HG03159 (cell line): ENCODE results near the gene PTPN4.

Experiments used
- ATAC-seq: cut with Tn5 transposase; IDR thresholded peaks from one replicate; pipeline ENCODE4 v1.9.1; 2021; ENCODE audit warnings: mild to moderate bottlenecking, moderate library complexity; ENCODE audit not compliant: unreplicated experiment

Gene PTPN4

GRCh38 chr2:119759451-119760236 lies at the start of gene PTPN4:
PTPN4 (plus strand) TSS chr2:119759922; CDS start chr2:119809854, 49,932 bp downstream.
- peak; percentile 90 for ATAC-seq

- no peak for ATAC-seq
Measured at GRCh38 chr2:119710281-119710680, 49.4 kb upstream of the PTPN4 start.

GRCh38 chr2:119711352-119711751 lies 48.4 kb upstream of the PTPN4 start:
- ATAC-seq: no peak

GRCh38 chr2:119712571-119712970 lies 47.2 kb upstream of the PTPN4 start:
- ATAC-seq: no peak

- no peak for ATAC-seq
Measured at GRCh38 chr2:119713819-119714490, 45.8 kb upstream of the PTPN4 start.

GRCh38 chr2:119715409-119716283 lies 44.1 kb upstream of the PTPN4 start:
- no peak for ATAC-seq

- no peak for ATAC-seq
Measured at GRCh38 chr2:119716284-119716672, 43.4 kb upstream of the PTPN4 start.

GRCh38 chr2:119718501-119719260 lies 41.0 kb upstream of the PTPN4 start:
- ATAC-seq: no peak

GRCh38 chr2:119719261-119719627 lies 40.5 kb upstream of the PTPN4 start:
- no peak for ATAC-seq

- no peak for ATAC-seq
Measured at GRCh38 chr2:119721043-119721442, 38.7 kb upstream of the PTPN4 start.

GRCh38 chr2:119721462-119721861 lies 38.3 kb upstream of the PTPN4 start:
- no peak for ATAC-seq

- ATAC-seq: no peak
Measured at GRCh38 chr2:119721904-119722303, 37.8 kb upstream of the PTPN4 start.

GRCh38 chr2:119723186-119723585 lies 36.5 kb upstream of the PTPN4 start:
- no peak for ATAC-seq

- ATAC-seq: no peak
Measured at GRCh38 chr2:119723784-119724467, 35.8 kb upstream of the PTPN4 start.

GRCh38 chr2:119724656-119725485 lies 34.9 kb upstream of the PTPN4 start:
- no peak for ATAC-seq

- no peak for ATAC-seq
Measured at GRCh38 chr2:119727493-119727892, 32.2 kb upstream of the PTPN4 start.

GRCh38 chr2:119728421-119728820 lies 31.3 kb upstream of the PTPN4 start:
- no peak for ATAC-seq

- ATAC-seq: no peak
Measured at GRCh38 chr2:119730671-119731177, 29.0 kb upstream of the PTPN4 start.

- no peak for ATAC-seq
Measured at GRCh38 chr2:119731983-119732382, 27.7 kb upstream of the PTPN4 start.
